ENCODE measurements around the gene ADAM8. TPM values are rescaled to one million over a fixed set of nuclear protein-coding genes. Genes with fewer than 3 reads are reported as not detected.

ADAM8 gene
- polyA plus RNA-seq, 1 donor from 2014 or later, result 6.4 TPM

DNA sequence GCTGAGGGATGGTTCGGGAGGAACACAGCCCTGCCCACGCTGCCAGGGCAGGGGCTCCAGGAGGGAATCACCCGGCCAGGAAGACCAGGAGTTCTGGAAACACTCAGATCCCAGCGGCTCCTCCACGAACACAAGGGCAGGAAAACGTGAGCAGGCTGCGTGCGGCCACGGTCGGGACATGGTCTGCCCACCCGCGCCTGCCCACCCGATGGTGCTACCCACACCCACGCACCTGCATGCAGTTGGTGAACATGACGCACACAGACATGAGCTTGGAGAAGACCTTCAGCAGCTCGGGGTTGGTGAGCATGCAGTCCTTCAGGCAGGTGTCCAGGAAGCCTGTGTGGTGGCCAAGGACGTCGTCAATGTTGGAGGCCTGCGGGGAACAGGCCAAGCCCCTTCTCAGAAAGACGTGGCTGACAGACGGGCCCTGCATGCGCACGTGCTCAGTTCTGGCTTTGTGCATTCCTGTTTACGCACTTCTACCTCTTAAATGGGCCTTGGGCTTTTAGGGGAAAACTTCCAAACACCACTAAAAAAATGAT lies 6.2 kb upstream of the ADAM8 start:
- Histone ChIP-seq H2AFZ (ENCODE audit: low read depth, low read length) (no peak overlapping the region), H3F3A (ENCODE audit: insufficient read depth, low read length, poor library complexity, severe bottlenecking) (no peaks in the 10 kb centered on the region), H3K9me3 (ENCODE audit: low read length) (no peaks in the 10 kb centered on the region), H3K79me2 (replicated peaks; ENCODE audit: insufficient read depth, low read length) (no peaks in the 10 kb centered on the region), H3K4me3 (ENCODE audit: low read length) (no peak overlapping the region), H3K9ac (ENCODE audit: low read length) (no peak overlapping the region), H3K4me2 (ENCODE audit: low read length) (no peak overlapping the region), H4K20me1 (ENCODE audit: insufficient read depth) (no peaks in the 10 kb centered on the region), H3K36me3 (ENCODE audit: insufficient read depth, low read length) (no peaks in the 10 kb centered on the region), H3K27ac (ENCODE audit: low read length) (no peak overlapping the region), H3K27me3 (ENCODE audit: insufficient read depth, low read depth, low read length) (no peaks in the 10 kb centered on the region), H3K9me2 (ENCODE audit: insufficient read depth, low read length) (no peaks in the 10 kb centered on the region)
- TF ChIP-seq EP300 (conservative IDR thresholded peaks at IDR 0.05; ENCODE audit: poor library complexity, severe bottlenecking) (no peak), EZH2 (IDR thresholded peaks at IDR 0.05; ENCODE audit: borderline replicate concordance, insufficient read depth, low read length, poor library complexity, severe bottlenecking) (no peak), TAF1 (IDR thresholded peaks at IDR 0.05; ENCODE audit: low read depth) (no peak), RAD21 (conservative IDR thresholded peaks at IDR 0.05) (no peak), MXI1 (conservative IDR thresholded peaks at IDR 0.05; ENCODE audit: poor library complexity, severe bottlenecking) (no peak), SMC3 (conservative IDR thresholded peaks at IDR 0.05; ENCODE audit: poor library complexity) (no peak), POLR2AphosphoS5 (IDR thresholded peaks at IDR 0.05) (no peak)
- TF ChIP-seq, protein P1, sequence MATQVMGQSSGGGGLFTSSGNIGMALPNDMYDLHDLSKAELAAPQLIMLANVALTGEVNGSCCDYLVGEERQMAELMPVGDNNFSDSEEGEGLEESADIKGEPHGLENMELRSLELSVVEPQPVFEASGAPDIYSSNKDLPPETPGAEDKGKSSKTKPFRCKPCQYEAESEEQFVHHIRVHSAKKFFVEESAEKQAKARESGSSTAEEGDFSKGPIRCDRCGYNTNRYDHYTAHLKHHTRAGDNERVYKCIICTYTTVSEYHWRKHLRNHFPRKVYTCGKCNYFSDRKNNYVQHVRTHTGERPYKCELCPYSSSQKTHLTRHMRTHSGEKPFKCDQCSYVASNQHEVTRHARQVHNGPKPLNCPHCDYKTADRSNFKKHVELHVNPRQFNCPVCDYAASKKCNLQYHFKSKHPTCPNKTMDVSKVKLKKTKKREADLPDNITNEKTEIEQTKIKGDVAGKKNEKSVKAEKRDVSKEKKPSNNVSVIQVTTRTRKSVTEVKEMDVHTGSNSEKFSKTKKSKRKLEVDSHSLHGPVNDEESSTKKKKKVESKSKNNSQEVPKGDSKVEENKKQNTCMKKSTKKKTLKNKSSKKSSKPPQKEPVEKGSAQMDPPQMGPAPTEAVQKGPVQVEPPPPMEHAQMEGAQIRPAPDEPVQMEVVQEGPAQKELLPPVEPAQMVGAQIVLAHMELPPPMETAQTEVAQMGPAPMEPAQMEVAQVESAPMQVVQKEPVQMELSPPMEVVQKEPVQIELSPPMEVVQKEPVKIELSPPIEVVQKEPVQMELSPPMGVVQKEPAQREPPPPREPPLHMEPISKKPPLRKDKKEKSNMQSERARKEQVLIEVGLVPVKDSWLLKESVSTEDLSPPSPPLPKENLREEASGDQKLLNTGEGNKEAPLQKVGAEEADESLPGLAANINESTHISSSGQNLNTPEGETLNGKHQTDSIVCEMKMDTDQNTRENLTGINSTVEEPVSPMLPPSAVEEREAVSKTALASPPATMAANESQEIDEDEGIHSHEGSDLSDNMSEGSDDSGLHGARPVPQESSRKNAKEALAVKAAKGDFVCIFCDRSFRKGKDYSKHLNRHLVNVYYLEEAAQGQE (IDR thresholded peaks at IDR 0.05; ENCODE audit: borderline replicate concordance), result no peak
- TF ChIP-seq, protein P2, sequence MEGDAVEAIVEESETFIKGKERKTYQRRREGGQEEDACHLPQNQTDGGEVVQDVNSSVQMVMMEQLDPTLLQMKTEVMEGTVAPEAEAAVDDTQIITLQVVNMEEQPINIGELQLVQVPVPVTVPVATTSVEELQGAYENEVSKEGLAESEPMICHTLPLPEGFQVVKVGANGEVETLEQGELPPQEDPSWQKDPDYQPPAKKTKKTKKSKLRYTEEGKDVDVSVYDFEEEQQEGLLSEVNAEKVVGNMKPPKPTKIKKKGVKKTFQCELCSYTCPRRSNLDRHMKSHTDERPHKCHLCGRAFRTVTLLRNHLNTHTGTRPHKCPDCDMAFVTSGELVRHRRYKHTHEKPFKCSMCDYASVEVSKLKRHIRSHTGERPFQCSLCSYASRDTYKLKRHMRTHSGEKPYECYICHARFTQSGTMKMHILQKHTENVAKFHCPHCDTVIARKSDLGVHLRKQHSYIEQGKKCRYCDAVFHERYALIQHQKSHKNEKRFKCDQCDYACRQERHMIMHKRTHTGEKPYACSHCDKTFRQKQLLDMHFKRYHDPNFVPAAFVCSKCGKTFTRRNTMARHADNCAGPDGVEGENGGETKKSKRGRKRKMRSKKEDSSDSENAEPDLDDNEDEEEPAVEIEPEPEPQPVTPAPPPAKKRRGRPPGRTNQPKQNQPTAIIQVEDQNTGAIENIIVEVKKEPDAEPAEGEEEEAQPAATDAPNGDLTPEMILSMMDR (IDR thresholded peaks at IDR 0.05; ENCODE audit: poor library complexity, severe bottlenecking), result no peak

DNA sequence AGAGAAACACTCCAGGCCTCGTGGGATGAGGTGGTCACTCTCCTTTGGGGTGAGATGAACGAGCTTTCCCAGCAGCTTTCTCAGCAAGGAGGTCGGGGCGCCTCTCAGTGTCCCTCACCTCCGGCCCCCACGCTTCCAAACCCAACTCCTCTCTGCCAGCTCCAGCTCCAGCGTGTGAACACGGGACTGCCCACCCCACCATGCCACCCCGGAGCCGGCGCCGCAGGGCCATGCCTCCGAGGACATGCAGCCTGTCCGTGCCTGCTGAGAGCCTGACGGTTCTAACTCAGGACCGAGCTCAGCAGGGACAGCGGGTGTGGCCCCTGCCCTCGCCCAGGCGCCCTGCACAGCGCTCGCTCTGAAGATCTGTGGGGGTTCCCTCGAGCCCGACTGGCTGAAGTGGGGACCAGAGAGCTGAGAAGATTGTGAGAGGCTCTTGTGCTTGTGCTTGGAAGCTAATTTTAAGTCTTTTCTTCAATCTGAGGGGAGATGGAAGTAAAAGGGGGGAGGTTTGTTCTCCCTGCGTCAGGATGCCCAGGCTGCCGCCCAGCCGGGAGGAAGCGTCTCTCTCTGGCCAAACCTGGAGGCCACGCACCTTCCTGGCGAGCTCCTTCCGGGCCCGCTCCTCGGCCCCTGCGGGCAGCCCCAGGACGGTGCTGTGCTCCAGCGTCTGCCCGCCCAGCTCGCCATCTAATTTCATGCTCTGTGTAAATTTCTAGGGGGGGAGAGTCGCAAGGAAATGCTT lies 5.1 kb upstream of the ADAM8 start:
- Histone ChIP-seq H3F3A (ENCODE audit: insufficient read depth, low read length, poor library complexity, severe bottlenecking) (no peaks in the 10 kb centered on the region), H2AFZ (ENCODE audit: low read depth, low read length) (no peak overlapping the region), H3K9me3 (ENCODE audit: low read length) (no peaks in the 10 kb centered on the region), H3K79me2 (replicated peaks; ENCODE audit: insufficient read depth, low read length) (no peaks in the 10 kb centered on the region), H3K36me3 (ENCODE audit: insufficient read depth, low read length) (no peaks in the 10 kb centered on the region), H3K4me2 (ENCODE audit: low read length) (no peak overlapping the region), H3K9ac (ENCODE audit: low read length) (no peak overlapping the region), H3K9me2 (ENCODE audit: insufficient read depth, low read length) (no peaks in the 10 kb centered on the region), H3K4me3 (ENCODE audit: low read length) (no peak overlapping the region), H3K27me3 (ENCODE audit: insufficient read depth, low read depth, low read length) (peaks cover 3% of the 10 kb centered on the region), H4K20me1 (ENCODE audit: insufficient read depth) (no peaks in the 10 kb centered on the region), H3K27ac (ENCODE audit: low read length) (no peak overlapping the region)
- TF ChIP-seq, protein P1 (IDR thresholded peaks at IDR 0.05; ENCODE audit: borderline replicate concordance), result no peak
- TF ChIP-seq EP300 (conservative IDR thresholded peaks at IDR 0.05; ENCODE audit: poor library complexity, severe bottlenecking) (no peak), SMC3 (conservative IDR thresholded peaks at IDR 0.05; ENCODE audit: poor library complexity) (no peak), MXI1 (conservative IDR thresholded peaks at IDR 0.05; ENCODE audit: poor library complexity, severe bottlenecking) (no peak)
- TF ChIP-seq, protein P2 (IDR thresholded peaks at IDR 0.05; ENCODE audit: poor library complexity, severe bottlenecking), result no peak
